Smooth muscle cell of the coronary artery (primary cell): ENCODE results near the gene SNX22. TPM values are rescaled to one million over a fixed set of nuclear protein-coding genes. Genes with fewer than 3 reads are reported as not detected.

Experiments
- total RNA-seq: library from RNA; depleted of rRNA; stranded (reverse); fragments of >200 nt; gene quantifications from 2 replicates; pipeline ENCODE4 v1.2.3, GENCODE V29; 2014; ENCODE audit warnings: low replicate concordance

SNX22 gene
- 0.23 and 0.47 TPM in 2 replicates for total RNA-seq

GRCh38 chr15:64151727-64152506, at the start of gene SNX22:
Gene SNX22 (plus strand): TSS chr15:64151731. CDS start chr15:64151776, 45 bp downstream.

GRCh38 chr15:64162869-64163658, 11.5 kb downstream of the SNX22 start, which contains the start of gene PPIB:
Gene PPIB (minus strand): TSS chr15:64163022. CDS start chr15:64162986, 36 bp downstream.

Other genes starting within 250 kb of the SNX22 start
- gene DAPK2, start 105.2 kb upstream of the SNX22 start, total RNA-seq, result 0.30 and 8.1 TPM in 2 replicates
- gene CIAO2A, start 57.9 kb upstream of the SNX22 start, total RNA-seq, result 20.2 and 49.8 TPM in 2 replicates
- gene SNX1, start 55.7 kb upstream of the SNX22 start, total RNA-seq, result 39.0 and 45.2 TPM in 2 replicates
- gene PPIB, start 11.3 kb downstream of the SNX22 start, total RNA-seq, result 1,374 and 1,538 TPM in 2 replicates
- 21.2 and 23.1 TPM in 2 replicates for gene CSNK1G1, start 204.4 kb downstream of the SNX22 start, total RNA-seq
- gene PCLAF, start 229.7 kb downstream of the SNX22 start, total RNA-seq, result 0.35 and 11.4 TPM in 2 replicates
- gene TRIP4, start 236.1 kb downstream of the SNX22 start, total RNA-seq, result 4.9 and 8.2 TPM in 2 replicates